Loucy (cell line): ENCODE results near the gene SAMD4A.

ENCODE experiments used
- H2AFZ ChIP-seq: fragments of 200-600 bp; sonication (generic); 2 replicates; pipeline ENCODE4 v1.6.0; 2016; ENCODE audit warnings: antibody characterized with exemption, mild to moderate bottlenecking, low read length, moderate library complexity
- H3F3A ChIP-seq: fragments of 200-600 bp; 2 replicates; pipeline ENCODE4 v1.6.0; 2016; ENCODE audit warnings: antibody characterized with exemption, low read depth, mild to moderate bottlenecking
- H3K27me3 ChIP-seq: fragments of 200-600 bp; sonication (generic); 2 replicates; pipeline ENCODE4 v1.6.1; 2014; ENCODE audit warnings: low read length, mild to moderate bottlenecking; ENCODE audit not compliant: insufficient read depth, poor library complexity, severe bottlenecking
- H3K36me3 ChIP-seq: fragments of 200-600 bp; sonication (generic); 2 replicates; pipeline ENCODE4 v1.6.1; 2016; ENCODE audit warnings: low read length; ENCODE audit not compliant: insufficient read depth
- H3K4me1 ChIP-seq: fragments of 200-600 bp; sonication (generic); 2 replicates; pipeline ENCODE4 v1.5.1; 2014; ENCODE audit warnings: low read length, mild to moderate bottlenecking; ENCODE audit not compliant: insufficient read depth, poor library complexity, severe bottlenecking
- H3K4me2 ChIP-seq: fragments of 200-600 bp; sonication (generic); 2 replicates; pipeline ENCODE4 v1.6.0; 2014; ENCODE audit warnings: antibody characterized with exemption, low read length, low read depth, mild to moderate bottlenecking; ENCODE audit not compliant: poor library complexity, severe bottlenecking
- H3K4me3 ChIP-seq: fragments of 200-600 bp; sonication (generic); 2 replicates; pipeline ENCODE4 v1.5.1; 2014; ENCODE audit warnings: low read length, mild to moderate bottlenecking, mixed read lengths; ENCODE audit not compliant: poor library complexity, severe bottlenecking
- H3K79me2 ChIP-seq: fragments of 200-600 bp; sonication (generic); 2 replicates; pipeline ENCODE4 v1.6.1; 2014; ENCODE audit warnings: low read length; ENCODE audit not compliant: insufficient read depth
- H3K9ac ChIP-seq: fragments of 200-600 bp; sonication (generic); 2 replicates; pipeline ENCODE4 v1.6.0; 2014; ENCODE audit warnings: mild to moderate bottlenecking, low read depth, low read length, moderate library complexity; ENCODE audit not compliant: poor library complexity, severe bottlenecking
- H3K9me2 ChIP-seq: fragments of 200-600 bp; sonication (generic); replicated peaks from 2 replicates; pipeline ENCODE4 v1.6.1; 2016; ENCODE audit warnings: low read depth, low read length, mixed read lengths
- H3K9me3 ChIP-seq: fragments of 200-600 bp; sonication (generic); 2 replicates; pipeline ENCODE4 v1.6.1; 2014; ENCODE audit warnings: mild to moderate bottlenecking, antibody characterized with exemption, low read length, low read depth; ENCODE audit not compliant: insufficient read depth
- H4K20me1 ChIP-seq: fragments of 200-600 bp; sonication (generic); 2 replicates; pipeline ENCODE4 v1.6.0; 2014; ENCODE audit warnings: antibody characterized with exemption, low read length, mild to moderate bottlenecking; ENCODE audit not compliant: insufficient read depth, poor library complexity, severe bottlenecking
- CTCF ChIP-seq: fragments of 200-600 bp; sonication (generic); conservative IDR thresholded peaks from 2 replicates; pipeline ENCODE4 v1.5.1; 2014; ENCODE audit warnings: mild to moderate bottlenecking, antibody characterized with exemption, low read length
- EZH2phosphoT487 ChIP-seq: fragments of 200-600 bp; IDR thresholded peaks from 2 replicates; pipeline ENCODE4 v1.6.1; 2018; ENCODE audit warnings: antibody characterized with exemption, mild to moderate bottlenecking, moderate library complexity, borderline replicate concordance

SAMD4A gene

DNA sequence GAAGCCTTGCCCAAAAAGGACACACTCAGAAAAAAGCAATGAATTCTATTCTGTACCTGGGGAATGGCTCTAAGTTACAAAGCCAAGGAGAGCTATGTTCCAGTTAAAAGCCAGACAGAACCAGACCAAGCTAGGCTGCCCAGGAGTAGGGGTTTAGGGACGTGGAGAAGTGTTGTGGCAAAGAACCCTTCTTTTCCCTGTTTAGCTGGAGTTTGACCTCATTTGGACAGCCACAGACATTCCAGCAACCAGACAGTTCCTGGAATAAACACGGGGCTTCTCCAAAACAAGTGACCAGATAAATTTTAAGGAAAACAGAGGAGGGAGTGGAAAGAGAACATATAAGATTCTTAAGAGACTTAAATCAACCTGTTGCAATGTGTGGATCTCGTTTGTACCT, 273.4 kb downstream of the SAMD4A start:
- Histone ChIP-seq H3K36me3 (peaks cover 10% of the 10 kb centered on the region; the same call in 1 of the 2 replicates), H3K27me3 (no peaks in the 10 kb centered on the region), H2AFZ (no peak overlapping the region), H3K4me2 (no peak overlapping the region), H3K79me2 (no peaks in the 10 kb centered on the region), H3K9ac (no peak overlapping the region), H3K4me1 (no peaks in the 10 kb centered on the region), H3K4me3 (no peak overlapping the region), H3F3A (no peaks in the 10 kb centered on the region), H4K20me1 (no peaks in the 10 kb centered on the region), H3K9me2 (no peaks in the 10 kb centered on the region), H3K9me3 (no peaks in the 10 kb centered on the region)
- TF ChIP-seq CTCF, result no peak

- H3K27me3 ChIP-seq, result no peaks in the 10 kb centered on the region
- H3F3A ChIP-seq, result no peaks in the 10 kb centered on the region
- peaks cover 10% of the 10 kb centered on the region; the same call in 1 of the 2 replicates for H3K36me3 ChIP-seq
- H3K79me2 ChIP-seq, result no peaks in the 10 kb centered on the region
- H2AFZ ChIP-seq, result no peak overlapping the region
- H4K20me1 ChIP-seq, result no peaks in the 10 kb centered on the region
- H3K4me1 ChIP-seq, result no peaks in the 10 kb centered on the region
- TF ChIP-seq CTCF (0 out of 2 replicates have a peak, but pooled peaks have one; percentile 22), EZH2phosphoT487 (no peak)
- no peak overlapping the region for H3K4me3 ChIP-seq
- H3K9me2 ChIP-seq, result no peaks in the 10 kb centered on the region
- H3K4me2 ChIP-seq, result no peak overlapping the region
- no peak overlapping the region for H3K9ac ChIP-seq
- H3K9me3 ChIP-seq, result no peaks in the 10 kb centered on the region
Observed at GRCh38 chr14:54840798-54841197, 273.9 kb downstream of the SAMD4A start.
